SK-N-SH treated with all-trans-retinoic acid at 6 μM for 48 hours (cell line): ENCODE measurements around the gene SHC4.

Experiments used
- ATAC-seq: fragments of 200-7000 bp; cut with Tn5 transposase; 3 replicates; pipeline ENCODE4 v1.9.1; 2020; ENCODE audit warnings: mild to moderate bottlenecking, moderate library complexity
- BACH2 ChIP-seq: fragments of 250-450 bp; sonication (Bioruptor Pico); IDR thresholded peaks from 2 replicates; pipeline ENCODE4 v1.9.0; 2021; ENCODE audit warnings: mild to moderate bottlenecking, borderline replicate concordance
- CSDC2 ChIP-seq: fragments of 250-450 bp; sonication (Bioruptor Pico); IDR thresholded peaks from 2 replicates; pipeline ENCODE4 v1.5.0; 2020; ENCODE audit warnings: mild to moderate bottlenecking, moderate library complexity
- CSRNP3 ChIP-seq: fragments of 250-450 bp; sonication (Bioruptor Pico); IDR thresholded peaks from 2 replicates; pipeline ENCODE4 v1.5.1; 2021; ENCODE audit warnings: mild to moderate bottlenecking, moderate library complexity
- ESRRG ChIP-seq: fragments of 250-450 bp; sonication (Bioruptor Pico); IDR thresholded peaks from 2 replicates; pipeline ENCODE4 v1.6.1; 2021; ENCODE audit warnings: mild to moderate bottlenecking
- ISL1 ChIP-seq: fragments of 250-450 bp; sonication (Bioruptor Pico); IDR thresholded peaks from 2 replicates; pipeline ENCODE4 v2.1.2; 2022; ENCODE audit warnings: mild to moderate bottlenecking, moderate library complexity
- OSR1 ChIP-seq: fragments of 250-450 bp; sonication (Bioruptor Pico); IDR thresholded peaks from 2 replicates; pipeline ENCODE4 v1.8.0; 2022; ENCODE audit warnings: moderate library complexity, mild to moderate bottlenecking, inconsistent platforms
- PPARA ChIP-seq: fragments of 250-450 bp; sonication (Bioruptor Pico); IDR thresholded peaks from 2 replicates; pipeline ENCODE4 v1.5.0; 2020; ENCODE audit warnings: mild to moderate bottlenecking, borderline replicate concordance
- RARB ChIP-seq: fragments of 250-450 bp; sonication (Bioruptor Pico); IDR thresholded peaks from 2 replicates; pipeline ENCODE4 v1.8.0; 2021; ENCODE audit warnings: mild to moderate bottlenecking, moderate library complexity
- SNAI2 ChIP-seq: fragments of 250-450 bp; sonication (Bioruptor Pico); IDR thresholded peaks from 2 replicates; pipeline ENCODE4 v1.5.0; 2020; ENCODE audit warnings: mild to moderate bottlenecking, moderate library complexity
- TCF4 ChIP-seq: fragments of 250-450 bp; sonication (Bioruptor Pico); IDR thresholded peaks from 2 replicates; pipeline ENCODE4 v1.8.0; 2021; ENCODE audit warnings: mild to moderate bottlenecking, moderate library complexity, borderline replicate concordance
- TOX ChIP-seq: fragments of 250-450 bp; sonication (Bioruptor Pico); IDR thresholded peaks from 2 replicates; pipeline ENCODE4 v1.8.0; 2021; ENCODE audit warnings: mild to moderate bottlenecking, moderate library complexity, borderline replicate concordance
- ZC3H10 ChIP-seq: fragments of 250-450 bp; sonication (Bioruptor Pico); IDR thresholded peaks from 2 replicates; pipeline ENCODE4 v1.5.1; 2021; ENCODE audit warnings: mild to moderate bottlenecking, moderate library complexity
- ZFP3 ChIP-seq: fragments of 250-450 bp; sonication (Bioruptor Pico); IDR thresholded peaks from 2 replicates; pipeline ENCODE4 v1.5.0; 2020; ENCODE audit warnings: mild to moderate bottlenecking, moderate library complexity
- ZFP30 ChIP-seq: fragments of 450-650 bp; formaldehyde crosslinking; IDR thresholded peaks from 2 replicates; pipeline ENCODE4 v1.5.0; 2022; ENCODE audit warnings: mild to moderate bottlenecking, moderate library complexity
- ZNF565 ChIP-seq: fragments of 450-650 bp; formaldehyde crosslinking; conservative IDR thresholded peaks from 2 replicates; pipeline ENCODE4 v1.5.0; 2020; ENCODE audit warnings: low read depth, mild to moderate bottlenecking, moderate library complexity
- ZNF70 ChIP-seq: fragments of 450-650 bp; formaldehyde crosslinking; IDR thresholded peaks from 2 replicates; pipeline ENCODE4 v1.5.0; 2020; ENCODE audit warnings: mild to moderate bottlenecking, moderate library complexity
- ZNF8 ChIP-seq: fragments of 450-650 bp; formaldehyde crosslinking; IDR thresholded peaks from 2 replicates; pipeline ENCODE4 v1.5.0; 2020; ENCODE audit warnings: mild to moderate bottlenecking, moderate library complexity
- TF ChIP-seq, protein P1 (sequence below): fragments of 250-450 bp; sonication (Bioruptor Pico); IDR thresholded peaks from 2 replicates; pipeline ENCODE4 v1.5.1; 2020; ENCODE audit warnings: low read depth, mild to moderate bottlenecking, moderate library complexity
- TF ChIP-seq, protein P2 (sequence below): fragments of 250-450 bp; sonication (Bioruptor Pico); IDR thresholded peaks from 2 replicates; pipeline ENCODE4 v1.8.0; 2021; ENCODE audit warnings: low read depth, mild to moderate bottlenecking, moderate library complexity, borderline replicate concordance
- TF ChIP-seq, protein P3 (sequence below): fragments of 250-450 bp; sonication (Bioruptor Pico); IDR thresholded peaks from 2 replicates; pipeline ENCODE4 v1.8.0; 2020; ENCODE audit warnings: mild to moderate bottlenecking, moderate library complexity, borderline replicate concordance
- TF ChIP-seq, protein P4 (sequence below): fragments of 250-450 bp; sonication (Bioruptor Pico); IDR thresholded peaks from 2 replicates; pipeline ENCODE4 v1.5.0; 2020; ENCODE audit warnings: mild to moderate bottlenecking, moderate library complexity

The SHC4 gene

GRCh38 chr15:48778331-48778730, 185.4 kb downstream of the SHC4 start:
- ATAC-seq = no peak
- TF ChIP-seq, protein P1, sequence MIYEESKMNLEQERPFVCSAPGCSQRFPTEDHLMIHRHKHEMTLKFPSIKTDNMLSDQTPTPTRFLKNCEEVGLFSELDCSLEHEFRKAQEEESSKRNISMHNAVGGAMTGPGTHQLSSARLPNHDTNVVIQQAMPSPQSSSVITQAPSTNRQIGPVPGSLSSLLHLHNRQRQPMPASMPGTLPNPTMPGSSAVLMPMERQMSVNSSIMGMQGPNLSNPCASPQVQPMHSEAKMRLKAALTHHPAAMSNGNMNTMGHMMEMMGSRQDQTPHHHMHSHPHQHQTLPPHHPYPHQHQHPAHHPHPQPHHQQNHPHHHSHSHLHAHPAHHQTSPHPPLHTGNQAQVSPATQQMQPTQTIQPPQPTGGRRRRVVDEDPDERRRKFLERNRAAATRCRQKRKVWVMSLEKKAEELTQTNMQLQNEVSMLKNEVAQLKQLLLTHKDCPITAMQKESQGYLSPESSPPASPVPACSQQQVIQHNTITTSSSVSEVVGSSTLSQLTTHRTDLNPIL (CRISPR knock-in tag) = no peak
- TF ChIP-seq ZNF70 = no peak
- TF ChIP-seq, protein P2, sequence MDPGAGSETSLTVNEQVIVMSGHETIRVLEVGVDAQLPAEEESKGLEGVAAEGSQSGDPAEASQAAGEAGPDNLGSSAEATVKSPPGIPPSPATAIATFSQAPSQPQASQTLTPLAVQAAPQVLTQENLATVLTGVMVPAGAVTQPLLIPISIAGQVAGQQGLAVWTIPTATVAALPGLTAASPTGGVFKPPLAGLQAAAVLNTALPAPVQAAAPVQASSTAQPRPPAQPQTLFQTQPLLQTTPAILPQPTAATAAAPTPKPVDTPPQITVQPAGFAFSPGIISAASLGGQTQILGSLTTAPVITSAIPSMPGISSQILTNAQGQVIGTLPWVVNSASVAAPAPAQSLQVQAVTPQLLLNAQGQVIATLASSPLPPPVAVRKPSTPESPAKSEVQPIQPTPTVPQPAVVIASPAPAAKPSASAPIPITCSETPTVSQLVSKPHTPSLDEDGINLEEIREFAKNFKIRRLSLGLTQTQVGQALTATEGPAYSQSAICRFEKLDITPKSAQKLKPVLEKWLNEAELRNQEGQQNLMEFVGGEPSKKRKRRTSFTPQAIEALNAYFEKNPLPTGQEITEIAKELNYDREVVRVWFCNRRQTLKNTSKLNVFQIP (CRISPR knock-in tag) = no peak
- TF ChIP-seq TCF4 (CRISPR knock-in tag) = no peak
- no peak for TF ChIP-seq SNAI2 (CRISPR knock-in tag)
- TF ChIP-seq ZNF565 (CRISPR knock-in tag) = no peak
- TF ChIP-seq, protein P3, sequence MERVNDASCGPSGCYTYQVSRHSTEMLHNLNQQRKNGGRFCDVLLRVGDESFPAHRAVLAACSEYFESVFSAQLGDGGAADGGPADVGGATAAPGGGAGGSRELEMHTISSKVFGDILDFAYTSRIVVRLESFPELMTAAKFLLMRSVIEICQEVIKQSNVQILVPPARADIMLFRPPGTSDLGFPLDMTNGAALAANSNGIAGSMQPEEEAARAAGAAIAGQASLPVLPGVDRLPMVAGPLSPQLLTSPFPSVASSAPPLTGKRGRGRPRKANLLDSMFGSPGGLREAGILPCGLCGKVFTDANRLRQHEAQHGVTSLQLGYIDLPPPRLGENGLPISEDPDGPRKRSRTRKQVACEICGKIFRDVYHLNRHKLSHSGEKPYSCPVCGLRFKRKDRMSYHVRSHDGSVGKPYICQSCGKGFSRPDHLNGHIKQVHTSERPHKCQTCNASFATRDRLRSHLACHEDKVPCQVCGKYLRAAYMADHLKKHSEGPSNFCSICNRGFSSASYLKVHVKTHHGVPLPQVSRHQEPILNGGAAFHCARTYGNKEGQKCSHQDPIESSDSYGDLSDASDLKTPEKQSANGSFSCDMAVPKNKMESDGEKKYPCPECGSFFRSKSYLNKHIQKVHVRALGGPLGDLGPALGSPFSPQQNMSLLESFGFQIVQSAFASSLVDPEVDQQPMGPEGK (CRISPR knock-in tag) = no peak
- no peak for TF ChIP-seq PPARA
- no peak for TF ChIP-seq ISL1 (CRISPR knock-in tag)
- no peak for TF ChIP-seq ESRRG (CRISPR knock-in tag)
- TF ChIP-seq ZC3H10 (CRISPR knock-in tag) = no peak
- no peak for TF ChIP-seq TOX (CRISPR knock-in tag)
- no peak for TF ChIP-seq RARB
- TF ChIP-seq CSDC2 = no peak
- TF ChIP-seq, protein P4, sequence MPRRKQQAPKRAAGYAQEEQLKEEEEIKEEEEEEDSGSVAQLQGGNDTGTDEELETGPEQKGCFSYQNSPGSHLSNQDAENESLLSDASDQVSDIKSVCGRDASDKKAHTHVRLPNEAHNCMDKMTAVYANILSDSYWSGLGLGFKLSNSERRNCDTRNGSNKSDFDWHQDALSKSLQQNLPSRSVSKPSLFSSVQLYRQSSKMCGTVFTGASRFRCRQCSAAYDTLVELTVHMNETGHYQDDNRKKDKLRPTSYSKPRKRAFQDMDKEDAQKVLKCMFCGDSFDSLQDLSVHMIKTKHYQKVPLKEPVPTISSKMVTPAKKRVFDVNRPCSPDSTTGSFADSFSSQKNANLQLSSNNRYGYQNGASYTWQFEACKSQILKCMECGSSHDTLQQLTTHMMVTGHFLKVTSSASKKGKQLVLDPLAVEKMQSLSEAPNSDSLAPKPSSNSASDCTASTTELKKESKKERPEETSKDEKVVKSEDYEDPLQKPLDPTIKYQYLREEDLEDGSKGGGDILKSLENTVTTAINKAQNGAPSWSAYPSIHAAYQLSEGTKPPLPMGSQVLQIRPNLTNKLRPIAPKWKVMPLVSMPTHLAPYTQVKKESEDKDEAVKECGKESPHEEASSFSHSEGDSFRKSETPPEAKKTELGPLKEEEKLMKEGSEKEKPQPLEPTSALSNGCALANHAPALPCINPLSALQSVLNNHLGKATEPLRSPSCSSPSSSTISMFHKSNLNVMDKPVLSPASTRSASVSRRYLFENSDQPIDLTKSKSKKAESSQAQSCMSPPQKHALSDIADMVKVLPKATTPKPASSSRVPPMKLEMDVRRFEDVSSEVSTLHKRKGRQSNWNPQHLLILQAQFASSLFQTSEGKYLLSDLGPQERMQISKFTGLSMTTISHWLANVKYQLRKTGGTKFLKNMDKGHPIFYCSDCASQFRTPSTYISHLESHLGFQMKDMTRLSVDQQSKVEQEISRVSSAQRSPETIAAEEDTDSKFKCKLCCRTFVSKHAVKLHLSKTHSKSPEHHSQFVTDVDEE (CRISPR knock-in tag) = no peak
- TF ChIP-seq CSRNP3 (CRISPR knock-in tag) = no peak
- no peak for TF ChIP-seq OSR1
- TF ChIP-seq ZNF8 = no peak
- no peak for TF ChIP-seq BACH2 (CRISPR knock-in tag)

GRCh38 chr15:48777645-48778330, 185.9 kb downstream of the SHC4 start:
- ATAC-seq = no peak
- TF ChIP-seq, protein P3 (CRISPR knock-in tag) = no peak
- TF ChIP-seq OSR1 = no peak
- no peak for TF ChIP-seq ESRRG (CRISPR knock-in tag)
- TF ChIP-seq ISL1 (CRISPR knock-in tag) = no peak
- no peak for TF ChIP-seq ZFP30 (CRISPR knock-in tag)
- TF ChIP-seq, protein P2 (CRISPR knock-in tag) = no peak
- TF ChIP-seq BACH2 (CRISPR knock-in tag) = no peak
- no peak for TF ChIP-seq ZNF70
- no peak for TF ChIP-seq CSRNP3 (CRISPR knock-in tag)
- TF ChIP-seq, protein P4 (CRISPR knock-in tag) = no peak
- no peak for TF ChIP-seq TCF4 (CRISPR knock-in tag)
- no peak for TF ChIP-seq ZFP3 (CRISPR knock-in tag)
- TF ChIP-seq ZC3H10 (CRISPR knock-in tag) = no peak
